GM12801 (cell line): Measurements from ENCODE around the gene KLF7.

Source experiments
- TF ChIP-seq, protein P1 (sequence below): IDR thresholded peaks from one replicate; pipeline ENCODE4 v1.5.1; 2011; ENCODE audit warnings: control low read depth; ENCODE audit not compliant: insufficient read length; ENCODE audit errors: extremely low read depth

Gene KLF7

DNA sequence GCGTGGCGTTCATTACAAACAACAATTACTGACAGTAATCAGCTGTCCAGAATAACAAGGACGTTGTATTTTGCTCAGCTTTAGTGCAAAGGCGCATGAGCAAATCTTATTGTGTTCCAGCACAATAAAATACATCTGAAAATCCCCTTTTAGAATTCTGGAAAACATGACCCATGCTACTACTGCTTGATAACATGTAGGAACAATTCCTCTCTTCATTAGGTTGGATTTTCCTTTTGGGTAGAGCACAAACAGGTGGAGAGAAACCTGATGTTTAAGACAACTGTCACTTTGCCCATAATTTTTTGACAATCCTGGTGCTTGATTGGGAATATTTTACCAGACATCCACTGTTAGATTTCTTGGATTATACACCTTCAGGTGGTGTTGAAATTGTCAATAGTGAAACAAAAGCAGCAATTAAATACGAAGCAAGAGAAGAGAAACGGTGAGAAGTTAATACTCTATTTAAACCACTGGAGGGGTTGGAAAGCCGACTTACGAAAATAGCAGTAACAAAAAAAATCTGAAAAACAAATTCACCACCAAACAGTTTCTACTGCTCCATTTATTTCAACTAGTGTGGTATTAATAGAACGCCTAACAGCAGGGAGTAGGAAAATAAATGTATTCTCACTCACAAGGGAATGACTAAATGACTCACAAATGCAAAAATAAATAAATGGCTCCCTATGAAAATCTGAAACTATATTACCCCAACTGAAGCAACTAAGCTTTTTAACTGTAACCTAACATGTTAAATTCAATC, 123.8 kb downstream of the KLF7 start:
- TF ChIP-seq, protein P1, sequence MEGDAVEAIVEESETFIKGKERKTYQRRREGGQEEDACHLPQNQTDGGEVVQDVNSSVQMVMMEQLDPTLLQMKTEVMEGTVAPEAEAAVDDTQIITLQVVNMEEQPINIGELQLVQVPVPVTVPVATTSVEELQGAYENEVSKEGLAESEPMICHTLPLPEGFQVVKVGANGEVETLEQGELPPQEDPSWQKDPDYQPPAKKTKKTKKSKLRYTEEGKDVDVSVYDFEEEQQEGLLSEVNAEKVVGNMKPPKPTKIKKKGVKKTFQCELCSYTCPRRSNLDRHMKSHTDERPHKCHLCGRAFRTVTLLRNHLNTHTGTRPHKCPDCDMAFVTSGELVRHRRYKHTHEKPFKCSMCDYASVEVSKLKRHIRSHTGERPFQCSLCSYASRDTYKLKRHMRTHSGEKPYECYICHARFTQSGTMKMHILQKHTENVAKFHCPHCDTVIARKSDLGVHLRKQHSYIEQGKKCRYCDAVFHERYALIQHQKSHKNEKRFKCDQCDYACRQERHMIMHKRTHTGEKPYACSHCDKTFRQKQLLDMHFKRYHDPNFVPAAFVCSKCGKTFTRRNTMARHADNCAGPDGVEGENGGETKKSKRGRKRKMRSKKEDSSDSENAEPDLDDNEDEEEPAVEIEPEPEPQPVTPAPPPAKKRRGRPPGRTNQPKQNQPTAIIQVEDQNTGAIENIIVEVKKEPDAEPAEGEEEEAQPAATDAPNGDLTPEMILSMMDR, result no peak

DNA sequence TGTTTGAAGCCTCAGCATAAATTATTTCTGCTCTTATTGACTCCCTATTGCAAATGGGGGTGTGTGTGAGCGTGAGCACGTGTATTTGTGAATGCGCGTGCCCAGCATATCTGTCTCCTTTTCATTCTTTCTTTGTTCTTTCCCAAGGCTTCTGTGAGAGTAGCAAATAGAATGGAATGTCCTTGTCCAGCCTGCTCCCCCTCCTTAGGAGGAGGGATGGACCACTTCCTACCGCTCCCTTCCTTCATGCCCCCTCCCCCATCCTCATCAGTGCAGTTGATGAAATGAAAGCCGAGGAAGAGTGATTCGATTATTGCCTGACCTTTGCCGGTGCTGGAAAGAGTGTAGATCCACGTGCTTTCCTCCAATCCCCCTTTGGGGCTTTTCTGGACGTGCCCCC, 124.5 kb downstream of the KLF7 start:
- TF ChIP-seq, protein P1, result no peak

DNA sequence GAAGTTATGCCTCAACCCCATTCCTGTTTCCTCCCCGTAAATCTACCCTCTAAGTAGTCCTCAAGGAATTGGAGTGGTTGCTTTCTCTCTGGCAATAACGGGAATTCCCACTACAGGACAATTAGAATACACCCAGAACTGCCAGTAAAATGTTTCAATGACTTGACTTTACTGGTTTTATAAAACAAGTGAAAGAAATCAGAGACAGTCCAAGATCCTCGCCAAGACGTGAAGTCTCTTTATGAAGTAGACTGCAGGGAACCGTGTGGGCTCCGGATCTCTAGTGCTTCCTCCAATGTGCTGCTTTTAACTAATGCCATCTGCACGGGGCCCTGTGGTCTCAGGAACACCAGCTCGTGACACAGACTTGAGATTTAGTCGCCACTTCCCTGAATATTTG, 125.1 kb downstream of the KLF7 start:
- TF ChIP-seq, protein P1, result no peak

DNA sequence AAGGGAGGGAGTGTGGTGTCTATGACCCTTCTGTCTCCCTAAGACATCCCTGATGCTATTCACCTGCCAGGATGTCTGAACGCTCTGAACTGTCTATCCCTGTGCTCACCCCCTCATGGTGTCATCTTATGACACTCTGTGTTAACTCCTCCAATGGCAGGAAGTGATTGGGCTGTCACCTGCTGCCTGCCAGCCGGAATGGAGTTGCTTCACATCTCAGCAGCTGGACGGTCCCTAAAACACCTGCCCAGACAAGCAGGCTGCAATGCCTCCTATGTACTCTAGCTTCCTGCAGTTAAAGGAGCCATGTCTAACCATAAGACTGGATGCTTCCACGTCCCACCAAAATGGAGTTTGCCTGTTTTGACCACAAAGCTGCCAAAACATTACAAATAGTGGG, 126.5 kb downstream of the KLF7 start:
- TF ChIP-seq, protein P1, result no peak

DNA sequence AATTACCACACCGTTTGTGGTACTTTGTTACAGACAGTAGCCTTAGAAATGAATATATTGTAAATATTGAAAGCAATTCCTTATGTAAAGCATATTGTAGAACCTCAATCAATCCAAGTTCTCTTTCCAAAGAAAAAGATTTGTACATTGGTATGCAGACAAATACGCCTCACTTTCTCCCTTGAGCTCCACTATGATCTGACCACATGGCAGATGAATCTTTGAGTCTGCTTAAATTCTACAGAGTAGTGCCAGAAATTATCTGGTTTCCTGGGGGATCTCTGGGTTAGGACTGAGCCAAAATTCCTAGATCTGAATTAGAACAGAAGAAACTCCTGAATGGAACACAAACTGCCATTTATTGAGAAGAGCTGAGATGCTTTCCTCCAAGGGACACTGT, 127.4 kb downstream of the KLF7 start:
- TF ChIP-seq, protein P1, result no peak

DNA sequence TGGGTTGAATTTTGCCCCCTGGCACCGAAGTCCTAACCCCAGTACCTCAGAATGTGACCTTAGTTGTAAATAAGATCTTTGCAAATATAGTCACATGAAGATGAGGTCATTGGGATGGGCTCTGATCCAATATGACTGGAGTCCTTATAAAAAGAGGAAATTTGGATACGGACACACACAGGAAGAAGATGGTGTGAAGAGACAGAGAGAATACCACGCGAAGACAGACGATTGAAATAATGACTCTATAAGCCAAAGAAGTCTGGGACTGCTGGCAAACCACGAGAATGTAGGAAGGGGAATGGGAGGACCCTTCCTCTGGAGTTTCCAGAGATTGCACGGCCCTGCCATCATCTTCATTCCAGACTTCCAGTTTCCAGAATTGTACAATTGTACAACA, 127.9 kb downstream of the KLF7 start:
- TF ChIP-seq, protein P1, result no peak

DNA sequence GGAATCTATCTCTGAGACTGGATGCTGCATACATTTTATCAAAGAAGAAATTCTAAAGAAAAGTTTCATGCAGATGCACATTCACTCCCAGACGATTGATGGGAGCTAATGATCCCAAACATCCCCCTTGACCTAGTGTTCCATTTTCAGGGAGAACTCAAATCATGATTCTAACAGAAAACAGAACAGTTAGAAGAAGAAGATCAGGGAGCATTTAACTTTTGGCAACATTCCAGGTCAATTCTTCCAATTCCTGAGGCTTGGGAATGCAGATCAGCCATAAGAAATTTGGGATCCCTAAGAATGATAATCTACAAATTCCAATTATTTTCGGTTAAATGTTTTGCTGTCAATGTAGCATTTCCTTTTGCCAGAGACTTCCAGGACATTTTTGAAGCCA, 129.9 kb downstream of the KLF7 start:
- TF ChIP-seq, protein P1, result no peak
